Effector CD8-positive, alpha-beta T cell (primary cell): ENCODE data around the gene MTX1.
"Not testable (repeated sequence)": the region's sequence is repeated elsewhere in the genome, so short reads cannot be mapped to it uniquely, and the experiment has no call there.

Source experiments
- DNase-seq: peaks from one replicate; lab custom pipeline; 2025; lab: John Stamatoyannopoulos, UW

The MTX1 gene

DNA sequence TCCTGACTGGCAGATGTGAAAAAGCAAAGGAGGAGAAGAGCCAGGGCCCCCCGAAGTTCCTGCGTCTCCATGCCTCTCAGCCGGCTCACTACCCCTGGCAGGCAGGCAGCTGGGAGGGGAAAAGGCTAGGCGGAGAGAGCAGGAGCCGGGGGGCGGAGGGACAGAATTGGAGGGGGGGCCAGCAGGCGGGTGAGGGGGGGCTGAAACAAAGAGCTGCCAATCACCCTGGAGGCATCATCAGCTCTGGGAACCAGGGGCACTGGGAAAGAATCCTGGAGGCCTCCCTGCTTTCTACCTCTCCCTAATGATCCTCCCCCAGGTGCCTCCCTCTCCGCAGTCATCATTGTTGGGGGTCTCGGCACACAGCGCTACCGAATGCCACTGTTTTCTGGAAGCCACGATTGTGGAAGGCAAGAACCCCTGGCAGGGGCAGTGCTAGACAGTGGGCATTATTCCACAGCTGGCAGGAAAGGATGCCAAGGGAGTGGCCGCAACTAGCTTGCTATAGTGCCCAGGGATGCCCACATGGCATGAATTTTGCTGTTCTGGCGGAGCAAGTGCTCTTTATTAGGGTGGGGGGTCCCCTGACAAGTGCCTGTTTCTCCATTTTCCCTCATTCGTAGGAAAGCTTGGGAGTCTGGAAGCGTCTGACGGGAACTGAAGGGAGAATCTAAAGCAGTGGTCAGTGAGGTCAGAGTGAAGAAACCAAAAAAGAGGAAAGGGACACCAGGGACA is 522 bp upstream of the MTX1 start, which contains the start of gene THBS3:
THBS3 (minus strand) TSS at position 92 of the 735 bp plus-strand sequence; CDS start at position 71, 21 bp downstream.
- no peak for DNase-seq

- DNase-seq = no peak
Measured at GRCh38 chr1:155209312-155209721, 822 bp downstream of the MTX1 start.

DNA sequence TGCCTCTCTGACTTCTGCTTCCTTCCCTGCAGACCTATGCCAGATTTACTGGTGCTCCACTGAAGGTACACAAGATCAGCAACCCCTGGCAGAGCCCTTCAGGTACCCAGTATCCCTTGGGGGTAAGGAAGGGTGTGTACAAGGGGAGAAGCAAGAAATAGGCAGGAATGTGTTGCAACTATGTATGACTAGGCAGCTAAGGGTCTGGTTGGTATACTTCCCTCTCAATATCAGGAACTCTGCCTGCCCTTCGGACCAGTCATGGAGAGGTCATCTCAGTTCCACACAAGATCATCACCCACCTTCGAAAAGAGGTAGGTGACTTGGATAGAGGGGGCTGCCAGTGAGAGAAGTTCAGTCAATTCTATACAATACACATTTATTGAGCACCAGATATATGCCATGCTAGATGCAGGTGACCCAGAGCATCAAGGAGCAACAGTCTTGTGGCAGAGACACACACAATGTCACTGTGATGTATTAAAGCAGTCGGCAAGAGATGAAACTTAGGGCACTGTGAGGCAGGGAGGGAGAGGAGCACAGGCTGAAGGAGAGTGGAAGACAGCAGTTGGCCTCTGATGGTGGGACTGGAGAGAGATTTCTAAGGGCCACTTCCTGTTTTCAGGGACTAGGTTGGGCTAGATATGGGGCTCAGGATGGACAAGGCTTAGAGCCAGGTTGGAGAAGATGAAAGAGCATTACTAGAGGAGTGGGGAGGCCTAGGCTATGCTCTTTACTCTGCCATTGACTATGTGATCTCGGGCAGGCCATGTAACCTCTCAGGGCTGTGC is 2.0 kb downstream of the MTX1 start:
- DNase-seq = no peak

GRCh38 chr1:155211381-155212050 is 3.0 kb downstream of the MTX1 start:
- DNase-seq = not testable (repeated sequence)

GRCh38 chr1:155212051-155212440 is 3.6 kb downstream of the MTX1 start:
- DNase-seq = not testable (repeated sequence)

- not testable (repeated sequence) for DNase-seq
Measured at GRCh38 chr1:155214702-155215101, 6.2 kb downstream of the MTX1 start.

GRCh38 chr1:155218854-155219591 is 10.5 kb downstream of the MTX1 start:
- DNase-seq = no peak

DNA sequence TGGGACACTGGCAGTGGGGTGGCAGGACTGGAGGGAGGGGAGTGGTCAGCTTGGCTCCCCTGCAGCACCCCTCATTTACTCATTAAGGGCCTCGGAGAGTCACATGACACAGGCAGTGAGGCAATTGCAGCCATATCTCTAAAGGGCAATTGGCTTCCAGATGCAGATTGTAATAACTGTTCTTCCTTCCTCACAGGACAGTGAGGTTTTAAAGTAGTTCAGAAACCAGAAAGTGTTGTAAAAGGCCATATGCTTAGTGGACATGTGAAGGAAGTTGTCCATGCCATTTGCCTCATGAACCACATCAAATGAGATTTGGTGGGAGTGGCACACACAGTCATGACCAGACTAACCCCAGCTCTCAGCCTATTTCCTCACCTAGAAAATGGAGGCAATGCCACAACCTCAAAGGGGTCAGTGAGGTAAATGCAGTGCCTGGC is 11.1 kb downstream of the MTX1 start:
- DNase-seq = no peak

DNA sequence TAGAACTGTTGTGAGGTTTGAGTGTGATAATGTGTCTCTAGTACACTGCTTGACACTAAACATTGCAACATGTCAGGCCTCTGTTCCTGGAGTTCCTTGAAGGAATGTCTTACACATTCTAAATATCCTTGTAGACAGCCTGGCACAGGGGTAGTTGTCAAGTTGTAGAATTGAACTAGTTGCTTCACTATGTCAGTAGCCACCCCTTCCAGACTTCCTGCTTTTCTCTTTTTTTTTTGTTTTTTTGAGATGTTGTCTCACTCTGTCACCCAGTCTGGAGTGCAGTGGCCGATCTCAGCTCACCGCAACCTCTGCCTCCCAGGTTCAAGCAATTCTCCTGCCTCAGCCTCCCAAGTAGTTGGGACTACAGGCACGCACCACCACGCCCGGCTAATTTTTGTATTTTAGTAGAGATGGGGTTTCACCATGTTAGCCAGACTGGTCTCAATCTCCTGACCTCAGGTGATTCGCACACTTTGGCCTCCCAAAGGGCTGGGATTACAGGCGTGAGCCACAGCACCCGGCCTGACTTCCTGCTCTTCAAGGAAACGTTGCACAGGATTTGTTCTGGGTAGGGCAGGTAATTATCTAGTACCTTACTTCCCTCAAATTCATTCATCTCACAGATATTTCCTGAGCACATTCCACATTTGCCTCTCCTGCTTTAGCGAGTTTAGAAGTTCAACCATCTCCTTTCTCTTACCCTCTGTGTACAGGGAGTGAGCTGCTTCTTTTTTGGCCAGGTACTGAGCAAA is 11.9 kb downstream of the MTX1 start:
- DNase-seq = not testable (repeated sequence)

- DNase-seq = no peak
Measured at GRCh38 chr1:155223047-155223446, 14.6 kb downstream of the MTX1 start.

DNA sequence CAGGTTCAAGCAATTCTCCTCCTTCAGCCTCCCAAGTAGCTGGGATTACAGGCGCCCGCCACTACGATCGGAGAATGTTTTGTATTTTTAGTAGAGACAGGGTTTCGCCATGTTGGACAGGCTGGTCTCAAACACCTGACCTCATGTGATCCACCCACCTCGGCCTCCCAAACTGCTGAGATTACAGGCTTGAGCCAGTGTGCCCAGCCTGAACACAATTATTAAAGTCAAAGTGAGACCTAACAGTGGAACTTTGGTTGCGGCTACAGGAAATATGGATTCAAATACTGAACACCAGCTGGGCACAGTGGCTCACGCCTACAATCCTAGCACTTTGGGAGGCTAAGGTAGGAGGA is 16.9 kb downstream of the MTX1 start:
- DNase-seq = not testable (repeated sequence)

DNA sequence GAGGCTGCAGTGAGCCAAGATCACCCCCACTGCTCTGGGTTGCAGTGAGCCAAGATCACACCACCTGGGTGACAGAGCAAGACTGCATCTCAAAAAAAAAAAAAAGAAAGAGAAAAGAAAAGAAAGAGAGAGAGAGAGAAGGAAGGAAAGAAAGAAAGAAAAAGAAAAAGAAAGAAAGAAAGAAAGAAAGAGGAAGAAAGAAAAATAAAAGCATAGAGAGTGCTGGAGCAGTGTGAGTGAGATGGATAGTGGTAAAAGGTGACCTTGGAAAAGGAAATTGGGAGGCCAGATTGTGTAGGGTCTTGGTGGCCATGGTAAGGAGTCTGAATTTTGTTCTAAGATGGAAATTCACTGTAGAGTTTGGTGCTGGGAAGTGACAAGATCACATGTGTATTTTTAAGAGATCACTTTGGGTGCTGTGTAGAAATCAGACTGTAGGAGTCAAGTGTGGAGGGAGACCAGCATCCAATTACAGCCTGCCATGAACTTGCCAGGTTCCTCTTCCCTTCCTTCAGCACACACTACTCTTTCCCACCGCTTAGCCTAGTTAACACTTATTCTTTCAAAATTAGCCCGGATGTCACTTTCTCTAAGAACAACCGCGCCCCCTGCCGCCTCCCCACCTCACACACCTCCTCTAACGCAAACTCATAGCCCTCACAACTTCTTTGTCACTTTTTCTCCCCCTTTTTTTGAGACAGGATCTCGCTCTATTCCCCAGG is 17.9 kb downstream of the MTX1 start:
- DNase-seq = peak; percentile 56

DNA sequence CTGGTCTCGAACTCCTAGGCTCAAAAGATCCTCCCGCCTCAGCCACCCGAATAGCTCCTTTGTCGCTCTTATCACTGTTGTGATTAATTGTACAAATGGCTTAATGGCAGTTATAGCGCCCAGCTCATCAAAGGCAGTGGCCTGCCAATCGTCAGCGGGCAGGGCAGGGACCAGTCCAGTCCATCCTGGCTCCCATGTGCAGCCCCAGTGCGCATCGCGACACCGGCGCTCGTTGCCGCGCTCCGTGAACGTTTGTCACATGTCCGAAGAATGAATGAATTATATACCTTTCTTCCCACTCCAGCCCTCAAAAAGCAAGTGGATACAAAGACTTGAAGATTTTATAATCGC is 18.4 kb downstream of the MTX1 start:
- no peak for DNase-seq

DNA sequence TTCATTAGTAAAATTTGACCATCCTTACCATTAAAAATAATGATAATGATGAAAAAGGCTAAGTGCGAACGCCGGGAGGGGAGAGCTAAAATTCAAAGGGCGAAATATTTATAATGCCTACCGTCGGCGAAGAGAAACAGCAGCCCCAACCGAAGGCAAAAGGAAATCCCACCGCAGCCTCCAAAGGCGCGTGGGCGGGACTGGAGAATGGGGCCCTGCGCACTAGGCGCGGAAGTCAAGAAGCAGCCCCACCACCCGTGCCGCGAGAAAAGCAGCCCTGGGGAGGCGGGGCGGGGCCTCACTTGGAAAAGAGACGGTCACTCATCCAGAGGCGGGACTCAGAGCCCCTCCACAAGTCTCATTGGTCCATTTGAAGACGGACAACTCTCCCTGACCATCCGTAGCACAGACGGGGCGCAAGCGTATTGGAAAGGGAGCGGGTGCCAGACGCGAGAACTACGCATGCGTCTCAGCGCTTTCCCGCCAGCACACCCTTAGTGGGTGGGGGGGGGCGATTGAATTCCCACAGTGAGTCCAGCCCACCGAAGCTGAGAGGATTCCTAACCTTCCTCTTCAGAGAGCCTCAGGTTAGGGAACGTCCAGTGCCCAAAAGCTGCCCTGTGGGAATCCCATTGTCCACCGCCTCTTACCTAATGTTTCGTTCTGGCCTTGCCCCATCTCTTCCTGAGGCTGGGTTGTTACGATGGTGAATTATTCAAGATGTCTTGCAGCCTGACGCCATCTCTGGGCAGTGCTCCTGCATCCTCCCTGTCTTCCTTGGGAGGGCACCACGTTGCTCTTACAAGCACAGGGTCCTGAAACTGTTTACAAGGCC is 19.0 kb downstream of the MTX1 start:
- peak; percentile 95 for DNase-seq

- DNase-seq = no peak
Measured at GRCh38 chr1:155228096-155228427, 19.6 kb downstream of the MTX1 start.

GRCh38 chr1:155231302-155231701 is 22.8 kb downstream of the MTX1 start:
- DNase-seq = not testable (repeated sequence)

DNA sequence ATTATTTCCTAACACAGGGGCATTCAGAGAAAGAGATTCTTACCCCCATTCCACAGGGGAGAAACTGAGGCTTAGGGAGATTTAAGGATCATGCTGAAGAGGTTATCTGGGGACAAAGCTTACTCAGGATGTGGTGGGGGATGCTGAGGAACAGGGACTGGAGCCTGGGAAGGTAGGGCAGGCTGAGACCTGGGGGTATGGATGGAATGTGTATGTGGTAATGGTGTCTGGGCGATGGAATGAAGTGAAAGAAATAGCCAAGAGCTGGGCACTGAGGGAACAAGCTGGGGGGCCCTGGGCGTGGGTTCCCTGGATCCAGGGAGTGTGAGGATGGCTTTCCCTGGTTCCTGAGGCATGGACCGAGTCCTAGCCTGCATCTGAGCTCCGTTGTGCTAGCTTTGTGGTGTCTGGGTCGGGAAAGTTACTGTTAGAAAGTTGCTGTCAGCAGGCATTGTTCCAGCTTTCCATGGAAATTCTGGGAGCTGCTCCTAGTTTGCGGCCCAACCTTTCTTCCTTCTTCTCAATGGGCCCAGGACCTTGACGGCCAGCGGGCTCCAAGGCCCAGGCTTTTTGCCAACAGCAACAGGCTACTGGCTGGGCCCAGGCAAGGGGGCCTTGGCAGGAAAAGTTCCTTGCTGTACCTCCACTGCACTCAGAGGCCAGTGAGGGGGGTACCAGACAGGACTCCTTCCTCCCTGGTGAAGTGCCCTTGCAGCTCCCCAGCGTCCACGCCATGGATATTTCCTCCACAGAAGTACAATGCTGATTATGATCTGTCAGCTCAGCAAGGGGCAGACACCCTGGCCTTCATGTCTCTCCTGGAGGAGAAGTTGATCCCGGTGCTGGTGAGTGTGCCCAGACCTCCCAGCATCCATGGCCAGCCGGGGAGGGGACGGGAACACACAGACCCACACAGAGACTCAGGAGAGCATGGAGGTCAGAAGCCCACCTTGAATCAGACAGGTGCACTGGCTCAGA is 23.8 kb downstream of the MTX1 start:
- not testable (repeated sequence) for DNase-seq

DNA sequence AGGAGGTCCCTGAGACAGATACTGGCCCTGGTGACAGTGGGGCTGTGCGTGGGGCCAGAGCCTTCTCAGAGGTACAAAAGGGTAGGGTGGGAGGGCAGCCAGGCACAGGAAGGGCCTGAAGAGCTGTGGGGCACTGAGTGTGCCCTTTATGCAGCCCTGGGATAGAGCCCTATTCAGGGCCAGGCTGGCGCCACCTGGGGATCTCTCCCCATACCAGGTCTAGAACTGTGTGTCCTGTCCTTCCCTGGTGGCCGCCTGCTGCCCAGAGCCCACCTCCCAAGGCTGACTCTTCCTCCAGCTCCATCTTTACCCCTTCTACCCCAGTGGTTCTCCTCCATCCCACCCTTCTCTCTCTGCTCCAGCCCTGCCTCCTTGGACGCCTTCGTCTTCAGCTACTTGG is 25.0 kb downstream of the MTX1 start:
- not testable (repeated sequence) for DNase-seq

DNA sequence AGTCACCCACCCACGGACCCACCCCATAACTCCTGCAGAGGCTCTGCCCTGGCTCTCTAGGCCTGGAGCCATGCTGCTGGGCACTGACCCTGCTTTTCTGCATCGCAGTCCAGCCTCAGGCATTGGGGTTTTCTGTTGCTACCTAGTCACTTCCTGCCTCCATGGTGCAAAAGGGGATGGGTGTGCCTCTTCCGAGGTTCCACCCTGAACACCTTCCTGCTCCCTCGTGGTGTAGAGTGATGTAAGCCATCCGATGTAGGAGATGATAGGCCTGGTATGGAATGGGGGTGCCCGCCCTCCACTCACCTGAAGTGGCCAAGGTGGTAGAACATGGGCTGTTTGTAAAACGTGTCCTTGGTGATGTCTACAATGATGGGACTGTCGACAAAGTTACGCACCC is 26.9 kb downstream of the MTX1 start:
- DNase-seq = not testable (repeated sequence)
